Pancreas (tissue), 10 donors: ENCODE data around the gene DCDC1. TPM values are rescaled to one million over a fixed set of nuclear protein-coding genes. Genes with fewer than 3 reads are reported as not detected.
A peak's percentile ranks its signal among the peaks of the same experiment; 100 is the strongest.
"Not testable (repeated sequence)": the region's sequence is repeated elsewhere in the genome, so short reads cannot be mapped to it uniquely, and the experiment has no call there.

ENCODE experiments used
- ATAC-seq, 4 donors: fragments of 200-7000 bp; cut with Tn5 transposase; one replicate each; pipeline versions ENCODE4 v1.8.0 to v1.9.1; 2020; ENCODE audit warnings: mild to moderate bottlenecking in 4 of 4, moderate library complexity in 4 of 4
- DNase-seq, 6 donors: peaks; one replicate each; pipeline ENCODE4 v3.0.0-alpha.2; 2020
- FAIRE-seq: peaks from 2 replicates; lab custom pipeline; 2012; peaks lifted over from hg19 to GRCh38; lab: Jason Lieb, UNC
- H3K27ac ChIP-seq, 4 donors: fragments of 200-600 bp; sonication (generic); 1 replicate in 3 of 4; 2 replicates in 1 of 4; pipeline versions ENCODE4 v1.5.0 to v1.8.0; 2020
- H3K27me3 ChIP-seq, 4 donors: fragments of 200-600 bp; one replicate each; pipeline ENCODE4 v1.8.0; 2021
- H3K36me3 ChIP-seq, 3 donors: fragments of 200-600 bp; sonication (generic) in 1 of 3; one replicate each; pipeline versions ENCODE4 v1.5.0 to v1.8.0; 2020 to 2021
- H3K4me1 ChIP-seq, 3 donors: fragments of 200-600 bp; one replicate each; pipeline ENCODE4 v1.8.0; 2021
- H3K4me3 ChIP-seq, 4 donors: fragments of 200-600 bp; sonication (generic) in 2 of 4; one replicate each; pipeline versions ENCODE4 v1.5.0 to v1.8.0; 2020 to 2021
- H3K9me3 ChIP-seq, 4 donors: fragments of 200-600 bp; one replicate each; pipeline ENCODE4 v1.8.0; 2021
- WGBS, 2 donors: extraction: QIAGEN DNeasy Blood & Tissue Kit; methylation state at CpG; one replicate each; pipeline ENCODE4 v1.1.7; 2013; 5-methylcytosine and 5-hydroxymethylcytosine counted together
- intact Hi-C, 3 donors: fragments of 100-400 bp; cut with DNase I; formaldehyde crosslinking; loops; one replicate each; pipeline versions ENCODE4 v1.11.1 to v1.14.2; 2022
- polyA plus RNA-seq, 2 donors: library from polyadenylated mRNA; stranded (reverse); fragments of 200-250 nt; gene quantifications; one replicate each; pipeline ENCODE4 v1.2.3, GENCODE V29; 2013
- total RNA-seq, 6 donors: library from RNA; stranded (reverse); fragmentation: NEBNext Ultra II Directional in 4 of 6; extraction: Animal tissue kit (Norgen Biotek cat#: 25700) in 4 of 6; gene quantifications; one replicate each; pipeline versions ENCODE4 v1.2.1 to v1.2.4, GENCODE V29; 2021 to 2023
- TF ChIP-seq, protein P1 (sequence below), 4 donors: fragments of 200-600 bp; sonication (generic) in 3 of 4; IDR thresholded peaks; one replicate each; pipeline versions ENCODE4 v1.5.0 to v1.8.0; 2021; ENCODE audit warnings: antibody characterized with exemption in 4 of 4
- donor health status: healthy with polysubstance abuse.
- donor health status: DM: no; HTN: no; CAD: no; lungs with moderate emphysema.
- donor health status: DM: no; HTN: no; CAD: no.
- donor health status: control.
- donor health status: control.
- donor health status: Bipolar disorder and iron deficiency.
- donor health status: DM: yes; HTN: yes; CAD: no.
- donor health status: DM: no; HTN: no; CAD: no.
- donor health status: DM: no; HTN: no; CAD: no.
- donor health status: DM: yes; HTN: yes; CAD: no.

DCDC1 gene
- total and polyA plus RNA-seq, 8 donors: 0.40 to 1.2 (median 0.68) TPM

DNA sequence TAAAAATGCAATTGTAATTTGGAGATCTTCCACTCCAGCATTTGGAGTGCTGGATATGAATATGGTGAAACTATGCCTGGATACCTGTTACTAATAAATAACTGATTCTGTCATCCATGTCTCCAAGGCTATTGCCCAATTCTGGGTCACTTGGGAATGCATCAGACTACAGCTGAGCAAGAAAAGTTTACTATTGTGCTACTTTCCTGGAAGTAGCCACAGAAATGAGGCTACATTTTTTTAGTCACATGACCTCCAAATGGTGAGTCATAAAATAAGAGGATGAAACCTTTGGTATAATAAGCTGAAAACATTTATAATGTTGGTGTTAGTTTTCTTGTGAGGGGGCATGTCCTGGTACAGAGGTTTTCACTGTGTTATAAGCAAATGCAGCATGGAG lies 44.4 kb downstream of the DCDC1 start:
- intact Hi-C loops: no loop called here
- H3K27me3 ChIP-seq: no peaks in the 10 kb centered on the region
- H3K27ac ChIP-seq: no peak overlapping the region
- no peak for FAIRE-seq
- no peak for DNase-seq
- no peak overlapping the region for H3K4me3 ChIP-seq
- no peaks in the 10 kb centered on the region for H3K4me1 ChIP-seq
- TF ChIP-seq, protein P1, sequence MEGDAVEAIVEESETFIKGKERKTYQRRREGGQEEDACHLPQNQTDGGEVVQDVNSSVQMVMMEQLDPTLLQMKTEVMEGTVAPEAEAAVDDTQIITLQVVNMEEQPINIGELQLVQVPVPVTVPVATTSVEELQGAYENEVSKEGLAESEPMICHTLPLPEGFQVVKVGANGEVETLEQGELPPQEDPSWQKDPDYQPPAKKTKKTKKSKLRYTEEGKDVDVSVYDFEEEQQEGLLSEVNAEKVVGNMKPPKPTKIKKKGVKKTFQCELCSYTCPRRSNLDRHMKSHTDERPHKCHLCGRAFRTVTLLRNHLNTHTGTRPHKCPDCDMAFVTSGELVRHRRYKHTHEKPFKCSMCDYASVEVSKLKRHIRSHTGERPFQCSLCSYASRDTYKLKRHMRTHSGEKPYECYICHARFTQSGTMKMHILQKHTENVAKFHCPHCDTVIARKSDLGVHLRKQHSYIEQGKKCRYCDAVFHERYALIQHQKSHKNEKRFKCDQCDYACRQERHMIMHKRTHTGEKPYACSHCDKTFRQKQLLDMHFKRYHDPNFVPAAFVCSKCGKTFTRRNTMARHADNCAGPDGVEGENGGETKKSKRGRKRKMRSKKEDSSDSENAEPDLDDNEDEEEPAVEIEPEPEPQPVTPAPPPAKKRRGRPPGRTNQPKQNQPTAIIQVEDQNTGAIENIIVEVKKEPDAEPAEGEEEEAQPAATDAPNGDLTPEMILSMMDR (IDR thresholded peaks at IDR 0.05): no peak
- no peaks in the 10 kb centered on the region for H3K36me3 ChIP-seq
- ATAC-seq: peak in 1 of 4 donors; percentile 35
- H3K9me3 ChIP-seq: no peaks in the 10 kb centered on the region

DNA sequence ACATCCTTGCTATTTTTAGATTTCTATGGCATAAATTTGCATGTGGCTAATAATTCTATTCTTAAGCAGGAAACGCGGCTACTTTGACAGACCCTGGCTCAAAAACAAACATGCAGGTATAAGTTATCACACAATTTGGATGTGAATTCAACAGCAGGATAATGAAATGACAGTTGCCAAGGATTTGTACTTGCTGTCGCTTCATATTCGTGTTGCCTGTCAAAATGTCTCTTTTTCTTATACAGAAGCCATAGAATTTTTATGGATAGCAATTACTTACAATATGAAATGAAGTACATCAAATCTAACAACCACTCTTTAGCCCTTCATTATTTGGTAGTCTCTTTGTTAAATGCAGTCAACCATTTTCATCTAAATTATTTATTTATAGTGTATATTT lies 46.4 kb downstream of the DCDC1 start:
- TF ChIP-seq, protein P1 (IDR thresholded peaks at IDR 0.05): no peak
- ATAC-seq (no peak), FAIRE-seq (no peak), DNase-seq (no peak)
- H3K27ac ChIP-seq: no peak overlapping the region
- intact Hi-C loops: no loop called here
- no peak overlapping the region for H3K4me3 ChIP-seq
- WGBS, 2 donors: 72 to 81% methylated on average over 4 of the region's 4 CpGs
- H3K9me3 ChIP-seq: no peaks in the 10 kb centered on the region
- H3K27me3 ChIP-seq: no peaks in the 10 kb centered on the region
- no peaks in the 10 kb centered on the region for H3K4me1 ChIP-seq
- H3K36me3 ChIP-seq: no peaks in the 10 kb centered on the region

DNA sequence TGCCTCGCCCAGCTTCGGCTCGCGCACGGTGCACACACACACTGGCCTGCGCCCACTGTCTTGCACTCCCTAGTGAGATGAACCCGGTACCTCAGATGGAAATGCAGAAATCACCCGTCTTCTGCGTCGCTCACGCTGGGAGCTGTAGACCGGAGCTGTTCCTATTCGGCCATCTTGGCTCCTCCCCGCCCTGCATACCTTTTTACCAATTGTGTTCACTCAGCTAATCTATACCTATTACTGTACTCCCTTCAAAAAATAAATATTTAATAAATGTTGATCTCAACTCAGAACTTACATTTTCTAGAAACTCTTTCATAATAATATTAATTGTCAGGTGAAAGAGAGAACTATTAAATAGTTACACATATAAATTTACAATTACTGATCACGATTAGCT lies 48.0 kb downstream of the DCDC1 start:
- not testable (repeated sequence) for FAIRE-seq, H3K27ac ChIP-seq

GRCh38 chr11:31303644-31304180 lies 65.8 kb downstream of the DCDC1 start:
- DNase-seq: peak in 1 of 6 donors; percentile 3
- Histone ChIP-seq H3K4me3 (no peak overlapping the region), H3K36me3 (no peaks in the 10 kb centered on the region), H3K4me1 (no peaks in the 10 kb centered on the region), H3K9me3 (no peaks in the 10 kb centered on the region), H3K27ac (no peak overlapping the region), H3K27me3 (no peaks in the 10 kb centered on the region)
- TF ChIP-seq, protein P1 (IDR thresholded peaks at IDR 0.05): no peak
- intact Hi-C loops: no loop called here
- WGBS, 2 donors: 45 to 51% methylated on average over 3 of the region's 3 CpGs
- FAIRE-seq: no peak
- ATAC-seq: peak in 2 of 4 donors; percentile 56 to 61

More for the DNA sequence above, 48.0 kb downstream of the DCDC1 start:
- H3K9me3 ChIP-seq, ATAC-seq, intact Hi-C loops, H3K27me3 ChIP-seq, H3K4me3 ChIP-seq, H3K4me1 ChIP-seq, H3K36me3 ChIP-seq, DNase-seq: not testable (repeated sequence)
- WGBS, 2 donors: 91 to 93% methylated on average over 15 of the region's 15 CpGs

- no peaks in the 10 kb centered on the region for H3K9me3 ChIP-seq
- no peak overlapping the region for H3K4me3 ChIP-seq
- no peaks in the 10 kb centered on the region for H3K4me1 ChIP-seq
- no peaks in the 10 kb centered on the region for H3K27me3 ChIP-seq
- DNase-seq (no peak), ATAC-seq (no peak), FAIRE-seq (no peak)
- 73 to 85% methylated on average over 5 of the region's 5 CpGs for WGBS, 2 donors
- TF ChIP-seq, protein P1 (IDR thresholded peaks at IDR 0.05): no peak
- intact Hi-C loops: no loop called here
- H3K27ac ChIP-seq: no peak overlapping the region
- H3K36me3 ChIP-seq: no peaks in the 10 kb centered on the region
These were observed 67.7 kb downstream of the DCDC1 start for GRCh38 chr11:31301549-31302510.
